NCI-H226 (cell line): ENCODE measurements around the gene SUN1.

ENCODE experiments used
- DNase-seq: peaks from one replicate; pipeline ENCODE4 v3.0.0-alpha.2; 2015

Gene SUN1

DNA sequence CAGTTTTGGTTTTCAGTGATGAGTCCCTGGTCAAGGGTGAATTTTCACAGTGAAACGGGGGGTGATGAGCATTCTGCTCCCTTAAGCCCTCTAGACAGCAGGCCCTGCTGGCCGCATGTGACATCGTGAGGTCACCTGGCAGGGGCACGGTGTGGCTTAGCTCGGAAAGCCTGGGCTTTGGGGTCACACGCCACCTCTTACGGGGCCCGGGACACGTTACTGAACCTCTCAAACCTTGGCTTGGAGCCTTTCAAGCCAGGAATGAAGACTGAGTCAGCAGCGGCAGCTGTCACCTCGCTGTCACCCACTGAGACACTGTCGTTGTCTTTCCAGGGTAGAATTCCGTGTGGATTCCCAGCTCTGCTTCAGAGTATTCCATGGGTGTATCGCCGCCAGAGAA, 48.2 kb downstream of the SUN1 start:
- DNase-seq: no peak

DNA sequence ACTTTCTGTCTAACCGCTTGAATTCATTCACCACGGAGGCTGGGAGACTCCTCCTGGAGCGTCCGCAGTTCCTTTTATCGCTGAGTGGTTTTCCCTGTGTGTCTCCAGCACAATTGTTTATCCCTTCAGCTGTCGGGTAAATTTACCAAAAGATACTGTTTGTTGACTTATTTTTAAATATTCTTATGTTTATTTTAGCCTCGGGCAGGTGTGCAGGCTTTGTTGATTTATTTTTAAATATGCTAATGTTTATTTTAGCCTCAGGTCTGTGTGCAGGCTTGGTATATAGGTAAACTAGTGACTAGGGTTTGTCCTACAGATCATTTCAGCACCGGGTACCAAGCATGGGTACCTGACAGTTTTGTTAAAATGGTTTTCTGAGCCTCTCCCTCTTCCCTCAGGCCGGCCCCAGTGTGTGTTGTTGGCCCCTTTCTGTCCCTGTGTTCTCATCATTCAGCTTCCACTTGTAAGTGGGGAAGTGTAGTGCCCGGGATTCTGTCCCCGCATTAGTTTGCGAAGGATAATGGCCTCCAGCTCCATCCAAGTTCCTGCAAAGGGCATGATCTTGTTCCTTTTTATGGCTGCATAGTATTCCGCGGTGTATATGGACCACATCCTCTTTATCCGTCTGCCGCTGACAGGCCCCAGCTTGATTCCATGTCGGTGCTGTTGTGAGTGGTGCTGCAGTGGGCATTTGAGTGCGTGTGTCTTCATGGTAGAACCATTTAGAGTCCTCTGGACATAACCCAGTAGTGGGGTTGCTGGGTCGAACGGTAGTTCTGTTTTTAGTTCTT, 49.4 kb downstream of the SUN1 start:
- no peak for DNase-seq

DNA sequence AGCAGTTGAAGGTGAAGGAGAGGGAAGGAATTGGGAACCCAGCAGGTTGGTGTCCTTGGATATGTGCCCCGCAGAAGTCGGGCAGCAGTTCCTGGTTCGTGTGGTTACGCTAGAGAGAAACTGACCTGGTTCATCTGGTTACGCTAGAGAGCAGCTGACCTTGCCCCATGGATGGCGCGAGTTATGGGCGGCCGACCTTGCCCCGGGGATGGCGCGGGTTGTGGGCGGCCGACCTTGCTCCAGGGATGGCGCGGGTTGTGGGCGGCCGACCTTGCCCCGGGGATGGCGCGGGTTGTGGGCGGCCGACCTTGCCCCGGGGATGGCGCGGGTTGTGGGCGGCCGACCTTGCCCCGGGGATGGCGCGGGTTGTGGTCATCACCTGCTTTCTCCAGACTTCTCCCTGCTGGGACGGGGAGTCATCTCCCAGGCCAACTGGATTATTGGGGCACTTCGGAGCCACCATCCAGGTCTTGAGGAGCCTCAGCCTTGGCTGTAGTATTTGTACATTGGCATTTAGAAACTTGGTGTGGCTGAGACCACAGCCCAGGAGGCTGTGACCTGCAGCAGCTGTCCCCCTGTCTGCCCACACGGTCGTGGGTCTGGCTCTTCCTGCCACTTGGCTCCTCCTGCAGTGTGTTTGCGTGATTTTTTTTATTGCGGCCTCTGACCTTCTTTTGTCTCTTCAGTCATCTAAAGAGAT, 50.2 kb downstream of the SUN1 start:
- no peak for DNase-seq

DNA sequence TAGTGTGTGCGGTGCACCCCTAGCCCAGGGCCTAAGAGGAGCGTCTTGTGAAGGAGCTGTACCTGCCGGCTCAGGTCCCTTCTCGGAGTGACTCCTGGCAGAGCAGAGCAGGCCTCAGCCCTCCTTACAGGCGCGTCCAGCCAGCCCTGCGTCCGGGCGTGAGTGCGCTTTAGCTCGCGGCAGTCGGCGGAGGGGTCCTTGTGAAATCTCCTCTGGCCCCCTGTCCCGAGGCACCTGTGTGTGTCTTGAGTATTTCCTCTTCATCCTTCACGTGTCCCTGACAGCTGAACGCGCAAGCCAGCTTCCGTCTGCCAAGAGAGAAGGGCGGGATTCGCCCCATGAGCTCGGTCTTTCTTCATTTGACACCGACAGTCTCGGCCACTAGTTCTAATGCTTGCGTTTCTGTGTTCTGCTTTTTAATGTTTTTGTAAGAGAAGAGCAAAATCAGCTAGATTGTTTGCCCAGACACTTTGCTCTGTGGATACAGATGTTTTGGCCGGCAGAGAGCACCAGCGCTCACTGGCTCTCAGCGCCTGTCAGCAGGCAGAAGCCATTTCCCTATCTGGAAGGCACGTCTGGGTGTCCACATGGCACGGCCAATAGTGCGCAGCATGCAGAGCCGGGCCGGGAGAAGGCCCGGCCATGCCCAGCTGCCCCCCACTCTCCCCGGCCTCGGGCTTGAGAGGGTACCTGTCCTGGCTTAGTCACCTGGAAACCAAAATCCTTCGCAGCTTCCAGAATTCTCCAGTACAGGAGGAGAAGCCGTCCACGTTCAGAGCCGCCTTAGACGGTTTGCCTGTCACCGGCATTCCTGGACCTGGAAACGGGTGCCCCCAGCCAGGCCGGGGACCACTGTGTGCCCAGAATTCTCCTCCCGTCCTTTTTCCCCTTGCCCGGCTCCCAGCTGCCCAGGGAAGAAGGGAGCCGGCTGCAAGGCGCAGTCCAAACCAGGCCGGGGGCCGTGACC, 51.1 kb downstream of the SUN1 start:
- no peak for DNase-seq

DNA sequence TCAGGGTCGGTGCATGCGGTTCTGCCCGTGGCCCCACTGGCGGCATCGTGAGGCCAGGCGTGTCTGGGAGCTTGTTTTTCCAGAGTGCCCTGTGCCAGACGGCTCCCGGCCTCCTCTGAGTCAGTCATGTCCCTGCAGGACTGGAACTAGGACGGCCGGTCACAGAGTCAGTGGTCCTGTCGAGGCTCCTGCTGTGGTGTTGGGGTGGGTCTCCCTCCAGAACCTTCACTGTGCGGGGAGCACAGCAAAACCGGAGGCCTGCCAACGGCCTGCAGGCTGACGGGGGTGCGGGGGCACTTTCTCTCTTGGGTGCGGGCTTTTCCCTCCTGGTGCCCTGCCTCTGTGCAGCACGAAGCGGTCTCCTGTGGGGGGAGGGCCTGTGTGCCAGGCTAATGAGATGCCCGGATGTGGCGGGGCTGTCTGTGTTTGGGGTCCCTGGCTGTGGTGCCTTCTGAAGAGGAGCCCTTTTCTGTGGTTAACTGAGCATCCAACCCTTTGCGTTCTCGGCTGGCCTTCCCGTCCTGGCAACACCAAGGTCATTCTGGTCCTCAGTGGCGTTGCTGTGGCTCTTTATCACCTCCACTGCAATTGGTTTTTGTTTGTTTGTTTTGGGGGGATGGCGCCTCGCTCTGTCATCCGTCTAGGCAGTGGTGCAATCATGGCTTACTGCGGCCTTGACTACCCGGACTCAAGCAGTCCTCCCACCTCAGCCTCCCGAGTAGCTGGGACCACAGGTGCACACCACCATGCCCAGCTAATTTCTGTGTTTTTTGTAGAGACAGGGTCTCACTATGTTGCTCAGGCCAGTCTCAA, 52.1 kb downstream of the SUN1 start:
- DNase-seq: no peak

DNA sequence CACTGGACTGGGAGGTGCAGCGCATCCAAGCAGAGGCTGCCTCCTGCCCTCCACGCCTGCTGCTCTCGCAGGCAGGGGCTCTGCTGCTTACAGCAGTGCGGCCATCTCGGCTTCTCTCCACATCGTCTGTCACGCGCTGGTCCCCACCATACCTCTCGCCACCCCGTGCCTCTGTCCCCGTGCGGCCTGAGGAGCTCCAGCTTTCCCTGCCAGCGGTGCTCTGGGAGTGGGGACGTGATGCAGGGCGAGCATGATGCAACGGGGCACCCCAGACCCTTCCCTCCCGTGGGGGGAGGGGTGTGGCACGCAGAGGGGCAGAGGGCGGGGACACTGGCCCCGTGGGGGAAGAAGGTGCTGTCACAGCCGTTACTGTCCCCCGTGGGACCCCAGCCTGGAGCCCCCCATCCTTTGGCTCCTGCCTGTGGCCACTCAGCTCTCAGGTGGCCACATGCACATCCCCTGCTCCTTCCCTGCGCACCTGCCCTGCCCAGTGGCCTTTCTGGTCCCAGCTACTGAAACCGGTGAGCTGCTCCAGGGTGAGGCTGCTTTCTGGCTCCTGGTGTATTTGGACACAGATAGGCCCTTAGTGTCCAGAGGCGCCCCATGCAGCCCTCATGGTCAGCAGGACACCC, 53.1 kb downstream of the SUN1 start:
- no peak for DNase-seq

DNA sequence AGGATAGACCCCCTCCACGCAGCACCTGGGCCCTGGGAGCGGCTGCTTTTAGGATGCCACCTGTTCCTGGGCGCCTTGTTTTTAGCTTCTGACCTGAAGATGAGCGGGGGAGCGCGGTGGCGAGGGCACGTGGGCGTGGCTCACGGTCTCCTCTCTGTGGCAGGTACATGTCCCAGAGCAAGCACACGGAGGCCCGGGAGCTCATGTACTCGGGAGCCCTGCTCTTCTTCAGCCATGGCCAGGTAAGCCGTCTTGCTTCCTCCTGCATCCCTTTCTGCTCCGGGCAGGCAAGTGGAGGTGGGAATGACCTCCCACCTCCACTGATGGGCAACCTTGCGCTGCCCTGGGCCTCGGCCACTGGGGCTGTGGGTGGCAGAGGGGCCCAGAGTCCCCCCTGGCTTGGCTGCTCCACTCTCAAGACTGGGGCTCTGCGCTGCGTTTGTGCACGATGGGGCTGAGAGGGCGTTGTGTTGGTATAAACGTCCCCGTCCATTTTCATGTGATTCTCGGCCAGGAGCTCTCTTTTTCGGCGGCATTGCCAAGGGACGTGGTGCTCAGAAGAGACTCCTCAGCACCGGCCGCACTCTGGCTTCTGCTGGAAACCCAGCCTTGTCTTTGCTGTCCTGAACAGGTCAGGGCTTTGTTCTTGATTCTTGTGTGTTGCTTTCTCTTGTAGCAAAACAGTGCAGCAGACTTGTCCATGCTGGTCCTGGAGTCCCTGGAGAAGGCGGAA, 53.8 kb downstream of the SUN1 start:
- no peak for DNase-seq

DNA sequence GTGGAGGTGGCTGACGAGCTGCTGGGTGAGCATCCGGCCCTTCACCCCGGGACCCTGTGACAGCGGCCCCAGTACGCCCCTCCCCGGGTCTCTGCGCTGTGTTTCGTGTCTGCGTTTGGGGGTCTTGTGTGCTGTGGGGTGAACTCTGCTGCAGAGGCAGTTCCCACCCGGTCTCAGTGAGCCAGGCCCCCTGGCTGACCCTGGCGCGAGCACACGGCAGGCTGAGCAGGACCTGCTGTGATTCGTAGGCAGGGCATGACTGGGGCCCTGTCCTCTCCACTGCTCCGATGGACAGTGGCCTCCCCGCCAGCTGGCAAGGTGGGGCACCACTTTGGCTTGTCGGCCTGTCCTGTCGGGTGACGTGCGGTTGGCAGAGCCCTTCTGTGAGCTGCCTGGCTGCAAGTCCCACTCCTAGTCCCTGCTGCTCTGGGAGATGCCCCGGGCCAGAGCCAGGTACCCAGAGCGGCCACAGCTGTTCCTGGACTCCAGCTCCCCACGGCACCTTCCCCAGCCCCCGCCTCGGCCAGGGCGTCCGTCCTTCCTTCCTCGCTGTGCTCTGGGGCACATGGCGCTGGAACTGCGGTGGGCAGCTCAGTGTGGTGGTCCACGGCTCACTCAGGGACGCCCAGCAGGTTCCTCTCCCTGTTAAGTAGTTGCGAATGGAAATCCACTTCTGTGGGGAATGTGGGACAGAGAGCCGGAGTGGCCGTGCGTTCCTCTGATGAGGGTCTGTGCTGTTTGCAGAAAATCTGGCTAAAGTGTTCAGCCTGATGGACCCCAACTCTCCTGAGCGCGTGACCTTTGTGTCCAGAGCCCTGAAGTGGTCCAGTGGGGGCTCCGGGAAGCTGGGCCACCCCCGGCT, 54.6 kb downstream of the SUN1 start:
- no peak for DNase-seq

DNA sequence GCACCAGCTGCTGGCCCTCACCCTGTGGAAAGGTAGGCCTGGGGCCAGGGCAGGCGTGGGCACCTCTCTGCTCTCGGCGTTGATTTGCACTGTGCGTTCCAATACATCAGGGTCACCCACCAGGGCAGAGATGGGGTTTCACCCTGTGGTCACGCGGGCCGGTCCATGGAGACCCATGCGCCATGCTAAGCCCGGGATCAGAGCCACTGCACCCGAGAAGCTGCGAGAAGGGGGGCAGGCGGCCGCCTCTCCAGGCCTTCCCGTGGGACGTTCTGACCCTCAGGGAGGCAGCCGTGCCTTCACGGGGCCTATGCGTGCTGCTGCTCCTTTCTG, 55.2 kb downstream of the SUN1 start:
- DNase-seq: no peak

DNA sequence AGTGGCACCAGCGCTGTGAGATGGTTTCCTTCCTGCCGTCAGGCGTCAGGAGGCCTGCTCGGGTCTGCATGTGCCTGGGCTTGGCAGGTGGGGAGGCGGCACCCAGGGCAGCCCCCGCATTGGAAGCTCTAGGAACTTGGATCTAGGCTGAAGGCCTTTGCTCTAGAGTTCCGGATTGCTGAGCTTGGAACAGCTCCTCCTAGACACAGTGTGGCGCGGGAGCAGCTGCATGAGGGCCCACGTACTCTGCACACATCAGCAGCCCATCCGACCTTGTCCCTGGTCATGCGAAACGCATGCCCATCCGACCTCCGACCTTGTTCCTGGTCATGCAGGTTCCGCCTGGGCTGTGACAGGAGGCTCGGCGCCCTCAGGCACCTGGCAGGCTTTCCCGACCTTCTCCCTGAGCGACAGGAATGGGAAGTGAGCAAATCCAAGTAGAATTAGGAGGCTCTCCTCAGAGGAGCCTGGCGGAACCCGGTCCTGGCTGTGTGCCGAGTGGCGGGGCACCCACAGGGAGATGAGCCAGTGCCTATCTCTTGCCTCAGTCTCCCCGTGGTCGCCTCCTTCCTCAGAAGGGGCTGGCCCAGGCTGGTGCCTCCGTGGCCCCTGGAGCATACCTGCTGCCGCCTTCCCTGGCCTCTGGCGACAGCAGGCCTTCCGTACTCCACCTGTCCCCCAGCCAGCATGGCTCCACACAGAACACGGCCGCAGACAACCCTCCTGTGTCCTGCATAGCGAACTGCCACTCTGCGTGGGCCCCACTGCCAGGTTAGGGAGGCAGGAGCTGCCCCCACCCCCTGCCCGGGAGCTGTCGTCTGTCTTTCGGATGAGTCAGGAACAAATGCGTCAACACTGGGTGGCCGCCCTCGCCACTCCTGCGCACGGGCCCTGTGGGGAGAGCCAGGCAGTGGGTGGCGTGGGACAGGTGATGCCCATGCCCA, 56.1 kb downstream of the SUN1 start:
- DNase-seq: no peak

DNA sequence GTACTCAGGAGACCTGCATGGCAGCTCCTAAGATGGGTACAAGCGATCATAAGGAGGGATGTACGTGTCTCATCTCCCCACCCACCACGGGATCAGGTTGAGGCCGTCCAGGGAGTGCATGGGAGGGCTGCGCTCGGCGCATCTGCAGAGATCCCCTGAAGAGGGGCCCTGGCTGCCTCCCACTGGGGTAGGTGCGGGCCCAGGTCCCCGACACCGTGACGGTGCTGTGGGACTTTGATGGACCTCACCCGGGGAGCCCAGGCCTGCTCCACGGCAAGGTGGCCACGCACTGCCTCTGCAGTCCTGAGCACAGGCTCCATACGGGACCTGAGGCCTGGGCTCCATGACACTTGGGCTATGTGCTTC, 56.7 kb downstream of the SUN1 start:
- no peak for DNase-seq

DNA sequence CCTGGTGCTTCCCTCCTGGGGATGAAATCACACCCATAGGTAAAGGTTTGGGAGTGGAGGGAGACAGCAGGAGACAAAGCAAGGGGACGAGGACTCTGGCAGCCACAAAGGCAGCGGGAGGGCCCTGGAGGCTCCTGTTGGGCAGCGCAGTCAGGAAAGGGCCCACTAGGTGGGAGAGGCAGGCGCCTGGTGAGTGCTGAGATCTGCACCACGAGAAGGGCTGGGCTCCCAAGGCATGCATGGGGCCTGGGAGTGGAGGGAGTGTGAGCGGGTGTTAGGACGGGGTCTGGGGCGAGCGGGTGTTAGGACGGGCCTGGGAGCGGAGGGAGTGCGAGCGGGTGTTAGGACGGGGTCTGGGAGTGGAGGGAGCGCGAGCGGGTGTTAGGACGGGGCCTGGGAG, 57.1 kb downstream of the SUN1 start:
- no peak for DNase-seq

DNA sequence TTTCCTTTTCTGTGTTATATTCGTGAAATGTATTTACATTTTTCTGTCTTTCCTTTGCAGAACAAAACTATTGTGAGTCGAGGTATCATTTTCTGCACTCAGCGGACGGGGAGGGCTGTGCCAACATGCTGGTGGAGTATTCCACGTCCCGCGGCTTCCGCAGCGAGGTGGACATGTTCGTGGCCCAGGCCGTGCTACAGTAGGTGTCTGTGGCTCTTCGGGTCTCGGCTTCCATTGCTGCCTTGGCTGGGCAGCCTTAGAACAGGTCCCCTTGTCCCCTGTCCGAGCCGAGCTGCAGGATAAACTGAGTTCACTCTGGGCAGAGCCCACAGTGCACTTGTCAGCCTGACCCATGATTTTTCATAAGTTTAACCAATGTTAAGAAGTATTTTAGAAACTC, 58.6 kb downstream of the SUN1 start:
- DNase-seq: no peak

DNA sequence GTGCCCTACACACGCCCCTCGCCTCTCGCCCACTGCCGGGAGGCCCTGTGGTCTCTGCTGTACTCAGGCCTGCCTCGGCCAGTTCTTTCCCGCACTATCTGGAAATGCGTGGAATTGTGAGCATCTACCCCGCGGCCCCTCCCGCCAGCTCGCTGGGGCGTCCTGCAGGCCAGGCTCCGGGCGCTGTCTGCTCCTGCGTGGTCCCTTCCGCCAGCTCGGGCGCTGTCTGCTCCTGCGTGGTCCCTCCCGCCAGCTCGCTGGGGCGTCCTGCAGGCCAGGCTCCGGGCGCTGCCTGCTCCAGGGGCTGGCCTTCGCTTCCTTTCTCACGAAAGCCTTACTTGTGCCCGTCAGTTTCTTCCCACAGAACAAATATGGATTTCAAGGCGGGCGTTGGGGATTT, 59.0 kb downstream of the SUN1 start:
- DNase-seq: no peak

DNA sequence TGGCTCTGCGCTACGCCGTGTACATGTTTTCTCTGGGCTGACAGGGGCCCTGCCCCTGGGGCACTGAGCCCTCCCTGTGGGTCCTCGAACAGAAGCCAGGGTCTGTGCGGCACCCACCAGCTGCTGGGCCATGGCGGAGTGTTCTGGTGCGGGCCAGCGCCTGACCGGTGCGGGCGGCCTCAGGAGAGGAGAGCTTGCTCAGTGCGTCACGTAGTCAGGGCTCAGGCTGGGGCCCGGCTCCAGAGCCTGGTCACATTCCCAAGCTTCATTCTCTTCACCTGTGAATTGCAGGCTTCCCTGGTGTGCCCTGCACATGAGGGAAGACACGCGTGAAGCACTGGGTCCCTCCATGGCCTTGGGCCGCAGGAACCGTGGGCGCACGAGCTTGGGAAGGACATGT, 59.5 kb downstream of the SUN1 start:
- DNase-seq: no peak

DNA sequence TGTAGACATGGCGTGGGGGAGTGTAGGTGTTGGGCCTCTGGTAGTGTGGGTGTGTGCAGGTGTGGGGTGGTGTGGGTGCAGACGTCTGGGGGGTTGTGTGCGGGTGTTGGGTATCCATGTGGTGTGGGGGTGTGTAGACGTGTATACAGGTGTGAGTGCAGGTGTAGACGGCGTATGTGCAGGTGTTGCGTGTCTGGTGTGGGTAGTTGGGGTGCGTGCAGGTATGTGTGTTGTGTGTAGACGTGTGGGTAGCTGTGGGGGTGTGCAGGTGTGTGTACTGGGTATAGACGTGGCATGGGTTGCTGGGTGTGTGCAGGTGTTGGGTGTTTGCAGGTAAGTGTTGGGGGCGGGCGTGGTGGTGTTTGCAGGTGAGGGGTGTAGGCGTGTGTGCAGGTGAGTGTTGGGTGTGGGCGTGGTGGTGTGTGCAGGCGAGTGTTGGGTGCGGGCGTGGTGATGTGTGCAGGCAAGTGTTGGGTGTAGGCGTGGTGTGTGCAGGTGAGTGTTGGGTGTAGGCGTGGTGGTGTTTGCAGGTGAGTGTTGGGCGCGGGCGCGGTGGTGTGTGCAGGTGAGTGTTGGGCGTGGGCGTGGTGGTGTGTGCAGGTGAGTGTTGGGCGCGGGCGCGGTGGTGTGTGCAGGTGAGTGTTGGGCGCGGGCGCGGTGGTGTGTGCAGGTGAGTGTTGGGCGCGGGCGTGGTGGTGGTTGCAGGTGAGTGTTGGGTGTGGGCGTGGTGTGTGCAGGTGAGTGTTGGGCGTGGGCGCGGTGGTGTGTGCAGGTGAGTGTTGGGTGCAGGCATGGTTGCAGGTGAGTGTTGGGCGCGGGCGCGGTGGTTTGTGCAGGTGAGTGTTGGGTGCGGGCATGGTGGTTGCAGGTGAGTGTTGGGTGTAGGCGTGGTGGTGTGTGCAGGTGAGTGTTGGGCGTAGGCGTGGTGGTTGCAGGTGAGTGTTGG, 60.6 kb downstream of the SUN1 start:
- DNase-seq: no peak

DNA sequence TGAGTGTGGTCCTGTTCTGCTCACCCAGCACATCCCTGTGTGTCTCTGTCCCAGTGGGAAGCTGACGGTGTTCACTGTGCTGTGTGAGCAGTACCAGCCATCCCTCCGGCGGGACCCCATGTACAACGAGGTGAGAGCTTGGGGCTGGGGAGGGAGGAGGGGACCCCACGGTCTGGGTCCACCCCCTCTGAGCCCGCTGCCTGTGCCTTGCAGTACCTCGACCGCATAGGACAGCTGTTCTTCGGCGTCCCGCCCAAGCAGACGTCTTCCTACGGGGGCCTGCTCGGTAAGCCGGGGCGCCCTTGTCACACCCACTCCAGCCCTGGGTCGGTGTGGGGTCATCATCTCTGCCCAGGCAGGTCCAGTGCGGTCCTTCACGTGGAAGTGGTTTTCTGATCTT, 61.4 kb downstream of the SUN1 start:
- DNase-seq: no peak

DNA sequence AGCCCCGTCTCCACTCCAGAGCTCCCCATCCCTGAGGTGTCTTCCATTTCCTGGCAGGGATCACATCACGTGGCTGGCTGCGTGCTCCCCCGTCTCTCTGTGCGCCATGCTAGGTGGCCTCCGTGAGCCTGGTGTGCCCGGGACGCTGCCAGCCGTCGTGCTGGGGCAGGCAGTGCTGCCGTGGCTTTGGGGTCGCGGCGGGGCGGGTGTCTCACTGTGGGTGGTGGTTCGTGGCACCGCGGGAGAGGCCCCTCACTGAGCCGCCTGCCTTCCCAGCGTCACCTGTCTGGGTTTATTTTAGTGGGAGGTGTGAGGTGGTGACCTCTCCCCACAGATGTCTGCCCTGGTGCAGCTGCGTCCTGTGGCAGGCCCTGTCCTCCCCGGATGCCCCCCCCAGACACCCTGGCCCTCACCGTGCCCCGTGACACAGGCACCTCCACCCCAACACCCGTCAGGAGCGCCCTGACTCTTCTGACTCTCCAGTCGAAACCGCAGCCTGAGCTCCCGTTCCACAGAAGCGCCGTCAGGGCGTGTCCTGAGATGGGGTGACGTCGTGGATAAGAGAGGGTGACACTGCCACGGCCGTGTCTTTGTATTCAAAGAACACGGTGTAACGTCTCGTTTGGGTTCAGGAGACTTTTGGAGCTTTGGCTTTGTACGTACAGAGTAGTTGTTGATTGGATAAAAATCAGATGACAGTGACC, 62.0 kb downstream of the SUN1 start:
- DNase-seq: no peak
